SKM-1 treated with dmso at 0.1 percent for 144 hours (cell line): ENCODE measurements around the gene CRHR1.

Experiments
- DNase-seq: peaks from one replicate; lab custom pipeline; 2025; ENCODE audit not compliant: unreplicated experiment; lab: John Stamatoyannopoulos, UW

Gene CRHR1

GRCh38 chr17:45758544-45758943 lies 25.6 kb upstream of the CRHR1 start:
- DNase-seq: no peak

- no peak for DNase-seq
Observed at GRCh38 chr17:45759761-45760160, 24.4 kb upstream of the CRHR1 start.

DNA sequence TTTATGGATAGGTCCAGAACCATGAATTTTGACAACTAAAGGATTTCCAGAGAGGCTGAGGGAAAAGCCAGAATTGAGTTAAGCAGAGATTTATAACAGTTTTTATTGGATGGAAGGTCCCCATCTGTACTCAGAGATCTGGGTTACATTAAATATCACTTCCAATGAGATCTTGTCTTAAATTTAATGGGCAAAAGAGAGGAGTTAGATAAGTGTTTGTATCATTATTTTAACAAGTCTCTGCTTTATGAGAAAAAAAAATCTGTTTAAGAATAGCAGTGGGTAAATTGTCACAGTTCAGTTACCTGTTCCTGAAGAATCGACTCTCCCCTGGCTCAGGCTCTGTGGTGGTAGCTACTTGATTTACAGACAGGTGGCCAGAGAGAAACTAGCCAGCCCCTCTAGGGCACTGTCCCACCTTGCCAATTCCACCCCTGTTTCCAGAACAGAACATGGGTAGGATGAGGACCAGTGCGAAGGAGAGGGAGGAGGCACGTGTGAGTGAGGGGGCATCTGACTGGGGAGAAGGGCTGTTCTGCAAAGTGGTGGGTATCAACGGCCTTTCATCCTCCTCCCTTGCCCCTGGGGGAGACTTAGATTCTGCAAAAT lies 22.1 kb upstream of the CRHR1 start:
- no peak for DNase-seq

- DNase-seq: no peak
Observed at GRCh38 chr17:45763182-45763581, 20.9 kb upstream of the CRHR1 start.

GRCh38 chr17:45764479-45764878 lies 19.6 kb upstream of the CRHR1 start:
- no peak for DNase-seq

- DNase-seq: no peak
Observed at GRCh38 chr17:45768000-45768399, 16.1 kb upstream of the CRHR1 start.

DNA sequence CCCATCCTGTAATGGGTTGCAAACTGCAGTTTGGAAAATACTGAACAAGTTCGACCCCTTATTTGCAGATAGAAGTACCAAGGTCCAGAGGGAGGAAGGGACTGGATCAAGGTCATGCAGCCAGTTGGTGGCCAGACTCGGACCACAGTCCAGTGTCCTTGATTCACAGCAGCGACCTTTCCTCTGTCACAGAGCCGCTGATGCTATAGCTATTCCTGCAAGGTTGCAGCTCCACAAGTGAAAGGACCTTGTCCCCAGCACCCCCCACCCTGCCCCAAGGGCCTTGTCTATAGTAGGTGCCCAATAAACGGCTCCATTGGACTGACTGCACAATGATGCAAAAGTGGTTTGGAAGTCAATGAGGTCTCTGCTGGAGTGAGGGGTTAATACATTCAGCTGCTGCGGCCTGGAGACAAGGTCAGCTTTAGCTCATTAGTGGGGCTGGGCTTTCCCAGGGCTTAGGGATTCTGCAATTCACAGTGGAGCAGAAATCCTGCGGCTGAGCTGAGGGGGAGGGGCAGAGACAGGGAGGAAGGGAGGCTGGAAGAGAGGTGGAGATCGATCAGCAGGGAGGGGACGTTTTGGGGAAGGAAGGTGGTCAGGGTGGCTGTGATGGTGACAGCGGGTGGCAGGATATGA lies 13.4 kb upstream of the CRHR1 start:
- no peak for DNase-seq

DNA sequence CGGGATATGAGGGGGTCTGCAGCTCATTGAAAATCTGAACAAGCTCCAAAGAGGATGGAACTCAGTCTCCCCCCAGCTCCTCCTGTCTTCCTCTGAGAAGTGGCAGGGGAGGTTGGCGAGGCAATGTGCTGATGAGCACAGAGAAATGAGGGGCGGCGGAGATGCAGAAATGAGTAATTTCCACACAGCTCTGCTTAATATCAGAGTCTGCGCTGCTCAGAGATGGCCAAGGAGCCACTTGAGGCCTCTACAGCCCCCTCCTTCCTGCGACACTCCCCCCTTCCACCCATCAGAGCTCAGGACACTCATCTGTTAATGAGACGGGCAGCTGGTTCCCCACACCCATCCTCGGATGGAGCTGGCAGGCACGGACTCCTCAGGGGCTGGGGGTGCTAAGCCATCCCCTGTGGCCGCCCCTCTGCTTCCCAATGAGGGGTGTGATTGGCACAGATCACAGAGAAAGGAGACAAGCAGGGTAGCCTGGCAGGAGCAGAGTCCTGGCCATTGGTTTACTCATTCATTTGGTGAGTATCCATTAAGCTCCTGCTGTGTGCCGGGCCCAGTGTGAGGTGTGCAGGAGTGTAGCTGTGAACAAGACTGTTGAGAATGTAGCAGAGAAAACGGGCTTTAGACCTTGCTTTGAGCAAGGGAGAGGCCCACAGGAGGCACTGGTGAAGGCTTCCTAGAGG lies 12.7 kb upstream of the CRHR1 start:
- DNase-seq: no peak

GRCh38 chr17:45775148-45775547 lies 9.0 kb upstream of the CRHR1 start:
- DNase-seq: no peak

GRCh38 chr17:45775576-45776011 lies 8.5 kb upstream of the CRHR1 start:
- DNase-seq: no peak

DNA sequence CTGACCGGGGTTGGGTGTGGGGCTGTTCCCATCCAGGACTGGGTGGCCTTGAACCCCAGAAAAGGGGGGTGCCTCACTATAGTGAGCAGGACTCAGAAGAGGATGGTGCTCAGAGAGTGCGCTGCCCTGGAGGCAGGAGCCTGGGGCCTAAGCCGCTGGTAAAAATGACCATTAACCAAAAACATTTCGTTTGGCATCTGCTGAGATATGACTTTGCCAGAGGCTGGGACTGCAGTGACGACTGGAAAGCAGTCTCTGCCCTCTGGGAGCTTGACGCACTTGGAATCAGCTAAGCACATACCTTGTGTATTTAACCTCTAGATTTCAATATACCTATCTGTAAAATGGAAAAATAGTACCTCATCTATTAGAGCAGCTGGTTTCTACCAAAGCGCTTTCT lies 7.2 kb upstream of the CRHR1 start:
- no peak for DNase-seq

DNA sequence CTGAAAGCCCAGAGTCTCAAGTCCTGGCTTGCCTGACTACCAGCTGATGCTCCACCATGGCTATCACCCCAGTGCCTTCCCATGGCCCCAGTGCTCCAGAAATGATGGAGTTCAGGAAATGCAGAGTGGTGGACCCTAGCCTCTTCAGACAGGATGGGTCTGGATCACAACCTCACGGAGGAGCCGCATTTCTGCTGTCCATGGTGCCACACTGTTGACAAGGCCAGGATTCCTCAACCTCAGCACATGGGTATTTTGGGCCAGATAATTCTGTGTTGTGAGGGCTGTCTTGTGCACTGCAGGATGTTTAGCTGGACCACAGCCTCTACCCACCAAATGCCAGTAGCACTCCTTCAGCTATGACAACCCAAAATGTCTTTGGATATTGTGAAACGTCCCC lies 6.7 kb upstream of the CRHR1 start:
- DNase-seq: no peak

DNA sequence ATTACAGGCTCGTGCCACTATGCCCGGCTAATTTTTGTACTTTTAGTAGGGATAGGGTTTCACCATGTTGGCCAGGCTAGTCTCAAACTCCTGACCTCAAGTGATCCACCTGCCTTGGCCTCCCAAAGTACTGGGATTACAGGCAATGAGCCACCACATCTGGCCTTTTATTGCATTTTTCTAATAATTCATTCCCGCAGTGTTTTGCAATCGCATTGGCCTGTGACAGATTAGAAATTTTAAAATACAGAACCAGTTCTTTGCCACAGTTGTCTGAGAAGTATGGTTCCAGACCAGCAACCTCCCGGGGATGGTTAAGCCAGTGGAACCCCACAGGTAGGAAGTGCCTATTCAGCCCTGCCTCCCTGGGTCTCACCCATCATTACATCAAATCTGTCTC lies 3.2 kb upstream of the CRHR1 start:
- DNase-seq: no peak

DNA sequence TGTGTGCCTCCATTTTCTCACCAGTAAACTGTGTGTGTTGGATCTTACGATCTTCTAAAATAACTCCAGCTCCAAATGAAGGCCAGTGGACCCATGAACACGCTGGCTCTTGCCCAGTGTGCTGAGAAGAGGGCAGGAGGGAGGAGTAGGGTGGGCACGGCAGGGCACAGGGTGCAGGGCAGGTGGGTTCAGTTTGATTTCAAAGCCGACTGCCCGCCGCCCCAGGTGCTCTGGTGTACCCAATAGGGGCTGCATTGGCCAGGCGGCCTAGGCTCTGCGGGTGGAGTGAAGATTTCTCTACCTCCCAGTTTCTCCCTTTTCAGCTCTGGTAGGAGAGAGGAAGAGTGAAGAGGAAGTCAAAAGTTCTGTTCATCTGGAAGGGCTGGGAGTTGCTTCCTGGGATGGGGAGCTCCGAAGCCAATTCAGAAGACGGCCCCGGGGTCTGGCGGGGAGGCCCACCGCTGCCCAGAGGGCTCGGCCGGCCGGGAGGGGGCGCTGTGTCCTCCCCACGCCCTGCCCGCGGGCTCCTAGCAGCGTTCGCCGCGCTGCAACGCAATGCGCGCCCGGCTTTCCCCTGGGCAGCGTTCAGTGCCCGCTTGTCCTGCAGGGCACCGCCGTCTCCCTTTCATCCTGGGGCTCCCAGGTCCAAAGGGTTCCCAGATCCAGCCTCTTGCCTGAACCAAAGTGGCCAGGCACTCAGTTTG lies 1.1 kb upstream of the CRHR1 start:
- no peak for DNase-seq

DNA sequence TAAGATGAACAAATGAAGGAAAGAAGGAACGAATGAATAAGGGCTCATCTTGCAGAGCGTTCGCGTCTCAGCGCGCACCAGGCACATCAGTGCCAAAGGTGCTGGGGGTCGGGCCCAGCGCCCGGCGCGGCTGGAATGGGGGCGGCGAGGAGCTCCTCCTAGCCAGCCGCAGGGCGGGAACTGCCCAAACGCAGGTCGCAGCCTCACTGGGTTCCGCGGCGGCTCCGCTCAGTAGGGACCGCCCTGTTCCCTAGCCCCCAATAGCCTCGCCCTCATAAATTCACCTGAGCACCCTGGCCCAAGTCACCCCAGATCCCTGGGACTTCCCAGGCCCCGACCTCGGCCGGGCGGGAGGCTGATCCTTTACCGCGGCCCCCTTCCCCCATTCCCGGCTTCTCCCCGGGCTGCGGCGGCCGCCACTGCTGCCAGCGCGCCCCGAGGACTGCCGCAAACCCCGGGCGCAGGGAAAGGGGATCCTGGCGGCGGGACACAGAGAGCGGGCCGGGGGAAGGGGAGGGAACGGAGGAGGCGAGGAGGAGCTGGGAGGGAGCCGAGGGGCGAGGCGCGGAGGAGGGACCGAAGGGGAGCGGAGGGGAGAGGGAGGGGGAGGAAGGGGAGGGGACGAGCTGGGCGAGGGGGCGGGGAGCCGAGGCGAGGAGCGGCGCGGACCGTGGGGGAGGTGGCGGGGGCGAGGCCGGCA lies 377 bp upstream of the CRHR1 start:
- no peak for DNase-seq

DNA sequence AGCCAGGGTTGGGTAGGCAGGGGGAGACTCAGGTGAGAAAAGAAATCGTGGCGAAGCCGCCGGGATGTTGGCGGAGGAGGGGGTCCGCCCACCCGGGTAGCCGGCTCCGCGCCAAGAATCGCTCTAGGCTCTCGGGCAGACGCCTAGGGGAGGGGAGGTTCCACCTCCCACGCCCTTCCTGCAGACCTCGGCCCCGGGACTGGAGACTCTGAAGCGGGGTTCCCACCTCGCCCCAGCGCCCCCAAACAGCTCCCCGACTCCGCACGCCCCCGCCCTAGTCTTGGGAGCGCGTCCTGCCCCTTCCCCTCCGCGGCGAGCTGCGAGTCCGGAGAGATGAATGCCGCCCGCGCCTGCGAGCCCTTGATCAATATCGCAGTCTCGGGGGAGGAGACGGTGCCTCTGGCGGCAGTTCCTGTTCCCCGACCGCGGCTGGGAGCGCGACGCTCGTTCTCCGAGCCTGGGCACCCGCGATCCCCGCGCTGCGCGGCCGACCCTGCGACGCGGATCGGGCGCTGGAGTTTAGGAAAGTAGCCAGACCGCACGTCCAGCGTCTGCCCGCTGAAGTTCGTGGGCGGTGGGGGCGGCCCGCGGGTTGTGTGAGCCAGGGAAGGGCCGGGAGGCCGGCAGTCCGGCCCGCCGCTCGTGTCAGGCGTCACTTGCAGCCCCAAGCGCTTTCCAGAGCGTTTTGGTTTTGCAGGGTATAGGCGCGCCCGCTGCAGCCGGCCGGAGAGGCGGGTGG lies 790 bp downstream of the CRHR1 start:
- DNase-seq: no peak

GRCh38 chr17:45785480-45786193 lies 1.5 kb downstream of the CRHR1 start:
- DNase-seq: no peak

DNA sequence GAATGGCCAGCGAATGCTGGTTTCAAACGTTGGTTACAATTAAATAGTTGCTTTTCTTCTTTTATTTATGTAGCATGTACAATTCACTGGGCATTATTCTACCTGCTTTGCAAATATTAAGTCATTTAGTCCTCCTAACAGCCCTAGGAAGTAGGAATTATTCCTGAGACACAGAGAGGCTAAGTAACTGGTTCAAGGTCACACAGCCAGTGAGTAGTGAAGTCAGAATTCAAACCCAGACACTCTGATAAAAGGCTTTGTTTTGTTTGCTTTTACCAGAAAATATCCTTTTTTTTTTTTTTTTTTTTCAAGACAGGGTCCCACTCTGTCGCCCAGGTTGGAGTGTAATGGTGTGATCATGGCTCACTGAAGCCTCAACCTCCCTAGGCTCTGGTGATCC lies 2.2 kb downstream of the CRHR1 start:
- DNase-seq: no peak

- no peak for DNase-seq
Observed at GRCh38 chr17:45787044-45787443, 2.9 kb downstream of the CRHR1 start.

GRCh38 chr17:45787656-45788055 lies 3.5 kb downstream of the CRHR1 start:
- DNase-seq: no peak
